ENCODE data around the gene GPC3. TPM values are rescaled to one million over a fixed set of nuclear protein-coding genes. Genes with fewer than 3 reads are reported as not detected.

The GPC3 gene
- total and polyA plus RNA-seq, 2 experiments from 2014 or later, result 36.8 to 60.1 TPM

GRCh38 chrX:133534172-133534571 is 451.2 kb downstream of the GPC3 start:
- no peak overlapping the region for H2AFZ ChIP-seq
- no peaks in the 10 kb centered on the region for H3K27me3 Mint-ChIP-seq (ENCODE audit: insufficient read depth, low read depth, poor library complexity)

More at GRCh38 chrX:133534172-133534571, 451.2 kb downstream of the GPC3 start:
- DNase-seq (ENCODE audit: low spot score) (no peak), ATAC-seq (no peak)
- H3K4me3 Mint-ChIP-seq, result no peak overlapping the region
- H3K27ac ChIP-seq (ENCODE audit: low read depth), result no peak overlapping the region
- H3K36me3 Mint-ChIP-seq (ENCODE audit: low read depth), result peaks cover 8% of the 10 kb centered on the region
- no peaks in the 10 kb centered on the region for H3K9me2 ChIP-seq (ENCODE audit: insufficient read depth)
- no peaks in the 10 kb centered on the region for H3F3A ChIP-seq (replicated peaks; ENCODE audit: low read depth)
- no peaks in the 10 kb centered on the region for H3K9me3 Mint-ChIP-seq
- peaks cover 4% of the 10 kb centered on the region; the same call in 1 of the 2 replicates for H3K4me1 ChIP-seq (ENCODE audit: insufficient read depth)
- H3K4me3 ChIP-seq, result no peak overlapping the region
- no peaks in the 10 kb centered on the region for H3K79me2 ChIP-seq (replicated peaks; ENCODE audit: insufficient read depth)
- no peak overlapping the region for H3K27ac Mint-ChIP-seq
- H3K4me2 ChIP-seq, result no peak overlapping the region
- no peaks in the 10 kb centered on the region for H3K36me3 ChIP-seq (ENCODE audit: insufficient read depth)
- H3K27me3 ChIP-seq (ENCODE audit: insufficient read depth), result no peaks in the 10 kb centered on the region
- no peak for TF ChIP-seq EZH2 (IDR thresholded peaks at IDR 0.05; ENCODE audit: low read depth, unreplicated experiment)
- TF ChIP-seq NANOG (IDR thresholded peaks at IDR 0.05; ENCODE audit: borderline replicate concordance), result no peak
- TF ChIP-seq CTCF (conservative IDR thresholded peaks at IDR 0.05; ENCODE audit: low read depth in 2 of 2), result no peak
- TF ChIP-seq EZH2phosphoT487 (IDR thresholded peaks at IDR 0.05; ENCODE audit: unreplicated experiment), result no peak
- no peak for TF ChIP-seq ZNF114 (CRISPR knock-in tag; IDR thresholded peaks at IDR 0.05)
- TF ChIP-seq REST (IDR thresholded peaks at IDR 0.05; ENCODE audit: unreplicated experiment), result no peak
- TF ChIP-seq ZNF462 (CRISPR knock-in tag; IDR thresholded peaks at IDR 0.05), result no peak
- no peaks in the 10 kb centered on the region; the same call in 2 of the 3 replicates for H3K4me1 Mint-ChIP-seq
- no peaks in the 10 kb centered on the region for H4K20me1 ChIP-seq (replicated peaks; ENCODE audit: insufficient read depth)

All from GM23338 (cell line).